ENCODE results near the gene CCDC187. TPM values are rescaled to one million over a fixed set of nuclear protein-coding genes. Genes with fewer than 3 reads are reported as not detected.

CCDC187 gene
- polyA plus RNA-seq, 1 donor (not counting 4 experiments of a cell fraction or from before 2014, with no cell fraction given) = 0.03 TPM

DNA sequence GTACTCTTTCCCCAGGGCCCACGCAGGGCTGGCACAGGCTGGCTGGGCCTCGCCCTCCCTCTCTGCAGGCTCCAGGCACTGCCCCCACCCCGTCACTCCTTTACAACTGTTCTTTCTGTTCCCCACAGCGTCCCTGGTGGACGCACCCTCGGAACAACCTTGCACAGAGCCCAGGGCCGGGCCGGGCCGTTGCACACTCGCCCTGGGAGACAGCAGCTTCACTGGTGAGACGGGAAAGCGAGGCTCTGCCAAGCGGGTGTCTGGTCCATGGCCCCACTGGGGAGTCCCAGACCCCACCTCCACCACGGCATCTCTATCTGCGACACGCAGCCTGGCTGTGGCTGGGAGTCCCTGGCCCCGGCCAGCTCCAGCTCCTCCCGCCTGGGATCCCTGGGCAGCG, 39.9 kb downstream of the CCDC187 start:
- DNase-seq (ENCODE audit: low read depth, low spot score) = no peak
- TF ChIP-seq EZH2 (IDR thresholded peaks at IDR 0.05; ENCODE audit: low read length) (no peak), CTCF (optimal IDR thresholded peaks at IDR 0.05 in 1 of 3, IDR thresholded peaks at IDR 0.05 in 1 of 3, conservative IDR thresholded peaks at IDR 0.05 in 1 of 3; ENCODE audit: extremely low read depth in 1 of 3, insufficient read depth in 2 of 3, low read length in 3 of 3) (peak; percentile 29 to 60 (median 38))
- Histone ChIP-seq H2AFZ (ENCODE audit: control insufficient read depth, low read length) (no peak overlapping the region), H3K79me2 (ENCODE audit: control insufficient read depth, insufficient read depth, low read length) (no peaks in the 10 kb centered on the region), H3K9me1 (ENCODE audit: control insufficient read depth, extremely low read depth, insufficient read depth, low read length) (no peaks in the 10 kb centered on the region), H3K4me3 (ENCODE audit: control insufficient read depth in 2 of 3, extremely low read depth in 1 of 3, insufficient read depth in 2 of 3, low read depth in 1 of 3, low read length in 3 of 3) (no peak overlapping the region), H4K20me1 (ENCODE audit: control insufficient read depth, extremely low read depth, insufficient read depth, low read length) (no peaks in the 10 kb centered on the region), H3K4me1 (ENCODE audit: control insufficient read depth, extremely low read depth, insufficient read depth, low read length) (peaks cover 5% of the 10 kb centered on the region), H3K27ac (ENCODE audit: control insufficient read depth, insufficient read depth, low read length) (no peak overlapping the region), H3K27me3 (ENCODE audit: control insufficient read depth, extremely low read depth, insufficient read depth, low read length) (peaks cover 28% of the 10 kb centered on the region), H3K36me3 (ENCODE audit: control insufficient read depth in 2 of 2, extremely low read depth in 1 of 2, insufficient read depth in 2 of 2, low read length in 2 of 2) (no peaks in the 10 kb centered on the region), H3K4me2 (ENCODE audit: control insufficient read depth, extremely low read depth, insufficient read depth, low read depth, low read length) (no peak overlapping the region), H3K9me3 (ENCODE audit: control insufficient read depth, low read depth, low read length) (no peaks in the 10 kb centered on the region), H3K9ac (ENCODE audit: control insufficient read depth, extremely low read depth, insufficient read depth, low read length) (no peak overlapping the region)
- FAIRE-seq = no peak
- dilution Hi-C loops (cut with MboI; ENCODE audit: extremely low pct_ligation_motif_present, low sequenced_read_pairs) = no loop called here

- no peak for FAIRE-seq
- dilution Hi-C loops (cut with MboI; ENCODE audit: extremely low pct_ligation_motif_present, low sequenced_read_pairs) = no loop called here
- H2AFZ ChIP-seq (ENCODE audit: control insufficient read depth, low read length) = no peak overlapping the region
- no peaks in the 10 kb centered on the region for H3K79me2 ChIP-seq (ENCODE audit: control insufficient read depth, insufficient read depth, low read length)
- H3K4me3 ChIP-seq (ENCODE audit: control insufficient read depth in 2 of 3, extremely low read depth in 1 of 3, insufficient read depth in 2 of 3, low read depth in 1 of 3, low read length in 3 of 3) = no peak overlapping the region
- H3K9me1 ChIP-seq (ENCODE audit: control insufficient read depth, extremely low read depth, insufficient read depth, low read length) = no peaks in the 10 kb centered on the region
- H3K9me3 ChIP-seq (ENCODE audit: control insufficient read depth, low read depth, low read length) = no peaks in the 10 kb centered on the region
- H3K4me2 ChIP-seq (ENCODE audit: control insufficient read depth, extremely low read depth, insufficient read depth, low read depth, low read length) = no peak overlapping the region
- H4K20me1 ChIP-seq (ENCODE audit: control insufficient read depth, extremely low read depth, insufficient read depth, low read length) = no peaks in the 10 kb centered on the region
- H3K4me1 ChIP-seq (ENCODE audit: control insufficient read depth, extremely low read depth, insufficient read depth, low read length) = peaks cover 4% of the 10 kb centered on the region
- no peak for TF ChIP-seq CTCF (optimal IDR thresholded peaks at IDR 0.05 in 1 of 3, IDR thresholded peaks at IDR 0.05 in 1 of 3, conservative IDR thresholded peaks at IDR 0.05 in 1 of 3; ENCODE audit: extremely low read depth in 1 of 3, insufficient read depth in 2 of 3, low read length in 3 of 3)
- TF ChIP-seq EZH2 (IDR thresholded peaks at IDR 0.05; ENCODE audit: low read length) = no peak
- no peak overlapping the region for H3K9ac ChIP-seq (ENCODE audit: control insufficient read depth, extremely low read depth, insufficient read depth, low read length)
- no peaks in the 10 kb centered on the region for H3K36me3 ChIP-seq (ENCODE audit: control insufficient read depth in 2 of 2, extremely low read depth in 1 of 2, insufficient read depth in 2 of 2, low read length in 2 of 2)
- DNase-seq (ENCODE audit: low read depth, low spot score) = no peak
- H3K27ac ChIP-seq (ENCODE audit: control insufficient read depth, insufficient read depth, low read length) = no peak overlapping the region
- H3K27me3 ChIP-seq (ENCODE audit: control insufficient read depth, extremely low read depth, insufficient read depth, low read length) = peaks cover 21% of the 10 kb centered on the region
Measured at GRCh38 chr9:136262671-136263178, 41.2 kb downstream of the CCDC187 start.
